Thymus (tissue), 11 donors: Measurements from ENCODE around the gene PLIN4. TPM values are rescaled to one million over a fixed set of nuclear protein-coding genes. Genes with fewer than 3 reads are reported as not detected.

Experiments used
- DNase-seq, 9 donors: peaks; one replicate each; pipeline ENCODE4 v3.0.0-alpha.2; 2013; ENCODE audit warnings: low spot score in 9 of 9, low read depth in 6 of 9, missing footprints in 1 of 9
- H3K27ac ChIP-seq, 2 donors: one replicate each; pipeline ENCODE4 v1.5.1; 2013; ENCODE audit warnings: control low read depth in 1 of 2, low read depth in 1 of 2, low read length in 1 of 2, mild to moderate bottlenecking in 1 of 2, moderate library complexity in 1 of 2
- H3K27me3 ChIP-seq, 2 donors: one replicate each; pipeline ENCODE4 v1.5.1; 2013; ENCODE audit warnings: low read length in 1 of 2; ENCODE audit not compliant: control insufficient read depth in 2 of 2, insufficient read depth in 1 of 2
- H3K36me3 ChIP-seq, 2 donors: one replicate each; pipeline ENCODE4 v1.5.1; 2013; ENCODE audit warnings: low read length in 1 of 2, mild to moderate bottlenecking in 1 of 2, moderate library complexity in 1 of 2; ENCODE audit not compliant: control insufficient read depth in 2 of 2, insufficient read depth in 2 of 2
- H3K4me1 ChIP-seq, 2 donors: one replicate each; pipeline ENCODE4 v1.5.1; 2013; ENCODE audit warnings: low read length in 2 of 2; ENCODE audit not compliant: control insufficient read depth in 2 of 2, insufficient read depth in 2 of 2
- H3K4me3 ChIP-seq, 2 donors: one replicate each; pipeline ENCODE4 v1.5.1; 2013; ENCODE audit warnings: low read length in 2 of 2, control low read depth in 1 of 2, mild to moderate bottlenecking in 1 of 2
- H3K9me3 ChIP-seq, 2 donors: one replicate each; pipeline ENCODE4 v1.5.1; 2013; ENCODE audit warnings: low read length in 1 of 2, mild to moderate bottlenecking in 1 of 2; ENCODE audit not compliant: control insufficient read depth in 2 of 2, insufficient read depth in 1 of 2
- WGBS: extraction: QIAGEN DNeasy Blood & Tissue Kit; methylation state at CpG from one replicate; pipeline ENCODE4 v1.1.7; 2013; 5-methylcytosine and 5-hydroxymethylcytosine counted together
- polyA plus RNA-seq: library from polyadenylated mRNA; stranded (reverse); fragments of 200-250 nt; gene quantifications from one replicate; pipeline ENCODE4 v1.2.3, GENCODE V29; 2013
- total RNA-seq: library from RNA; stranded (reverse); fragments of 120-200 nt; gene quantifications from one replicate; pipeline ENCODE4 v1.2.4, GENCODE V29; 2013
- donor health status: healthy.

PLIN4 gene
- total and polyA plus RNA-seq, 2 donors = 0.19 to 2.3 TPM

DNA sequence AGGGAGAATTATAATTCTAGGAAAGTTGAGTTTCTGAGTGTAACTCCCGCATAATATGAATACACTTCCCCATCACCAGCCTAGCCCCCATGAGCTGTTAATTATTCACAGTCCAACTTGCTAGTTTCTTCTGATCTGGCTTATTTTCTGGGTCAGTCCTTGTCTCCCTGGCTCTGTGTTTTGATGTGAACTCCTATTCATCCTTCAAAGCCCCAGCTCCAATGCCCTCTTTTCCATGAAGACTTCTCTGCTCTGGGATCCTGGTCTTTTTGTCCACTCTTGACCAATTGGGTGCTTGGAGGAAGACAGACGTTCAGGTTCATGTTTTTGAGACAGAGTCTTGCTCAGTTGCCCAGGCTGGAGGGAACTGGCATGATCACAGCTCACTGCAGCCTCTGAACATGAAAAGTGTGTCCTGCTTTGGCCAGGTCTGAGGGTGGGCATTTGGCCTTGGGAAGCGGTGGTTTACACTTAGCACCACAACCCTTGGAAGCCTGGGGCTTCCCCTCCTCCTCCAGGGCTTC lies 20.9 kb upstream of the PLIN4 start:
- Histone ChIP-seq H3K27me3 (peaks cover 4 to 21% of the 10 kb centered on the region in 2 donors), H3K27ac (no peak overlapping the region), H3K4me3 (no peak overlapping the region), H3K4me1 (peaks cover 0 to 10% of the 10 kb centered on the region in 2 donors), H3K36me3 (no peaks in the 10 kb centered on the region), H3K9me3 (no peaks in the 10 kb centered on the region)
- WGBS = 91% methylated on average over 3 of the region's 3 CpGs
- no peak for DNase-seq

DNA sequence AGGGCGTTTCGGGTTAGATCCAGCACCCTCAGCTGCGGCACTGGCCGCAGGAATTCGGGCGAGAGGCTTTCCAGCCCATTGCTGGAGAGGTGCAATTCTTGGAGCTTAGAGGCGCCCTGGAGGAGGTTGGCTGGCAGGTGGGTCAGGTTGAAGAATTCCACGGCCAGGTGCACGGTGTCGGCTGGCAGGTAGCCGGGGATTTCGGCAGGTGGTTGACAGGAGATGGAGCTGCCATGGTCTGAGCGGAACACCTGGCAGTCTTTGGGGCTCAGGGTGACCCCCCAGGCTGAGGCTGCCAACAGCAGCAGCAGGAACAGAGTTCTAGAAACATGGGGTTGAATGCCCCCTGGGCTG lies 20.3 kb upstream of the PLIN4 start:
- Histone ChIP-seq H3K9me3 (no peaks in the 10 kb centered on the region), H3K27me3 (peaks cover 4 to 27% of the 10 kb centered on the region in 2 donors), H3K36me3 (no peaks in the 10 kb centered on the region), H3K4me1 (peaks cover 0 to 10% of the 10 kb centered on the region in 2 donors), H3K27ac (no peak overlapping the region), H3K4me3 (no peak overlapping the region)
- no peak for DNase-seq
- WGBS = 98% methylated on average over 13 of the region's 13 CpGs

DNA sequence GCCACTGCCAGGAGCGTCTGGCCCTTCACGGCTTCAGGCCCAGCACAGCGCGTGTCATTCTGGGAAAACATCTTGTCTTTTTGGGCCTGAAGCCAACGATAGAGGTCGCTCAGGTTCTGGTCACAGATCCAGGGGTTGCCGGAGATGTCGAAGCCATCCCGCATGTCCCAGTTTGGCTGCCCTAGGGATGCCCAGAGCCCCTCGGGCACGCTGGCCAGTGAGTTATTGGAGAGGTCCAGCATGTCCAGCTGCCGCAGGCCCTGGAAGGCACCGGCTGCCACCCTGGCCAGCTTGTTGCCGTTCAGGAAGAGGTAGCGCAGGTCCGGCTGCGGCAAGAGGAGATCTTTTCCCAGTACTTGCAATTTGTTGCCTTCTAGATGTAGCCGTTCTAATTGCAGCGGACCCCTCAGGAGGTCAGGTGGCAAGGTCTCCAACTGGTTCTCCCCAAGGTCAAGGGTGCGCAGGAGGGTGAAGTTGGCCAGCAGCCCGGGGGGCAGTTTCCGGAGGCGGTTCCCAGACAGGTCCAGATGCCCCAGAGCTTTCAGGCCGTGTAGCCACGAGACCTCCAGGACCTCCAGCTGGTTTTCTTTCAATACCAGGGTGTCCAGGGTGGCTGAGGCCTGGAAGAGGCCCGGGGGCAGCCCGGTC lies 19.8 kb upstream of the PLIN4 start:
- H3K4me3 ChIP-seq = no peak overlapping the region
- H3K9me3 ChIP-seq = no peaks in the 10 kb centered on the region
- no peak overlapping the region for H3K27ac ChIP-seq
- peaks cover 0 to 10% of the 10 kb centered on the region in 2 donors for H3K4me1 ChIP-seq
- no peak for DNase-seq
- WGBS = 96% methylated on average over 27 of the region's 27 CpGs
- peaks cover 4 to 28% of the 10 kb centered on the region in 2 donors for H3K27me3 ChIP-seq
- no peaks in the 10 kb centered on the region for H3K36me3 ChIP-seq

DNA sequence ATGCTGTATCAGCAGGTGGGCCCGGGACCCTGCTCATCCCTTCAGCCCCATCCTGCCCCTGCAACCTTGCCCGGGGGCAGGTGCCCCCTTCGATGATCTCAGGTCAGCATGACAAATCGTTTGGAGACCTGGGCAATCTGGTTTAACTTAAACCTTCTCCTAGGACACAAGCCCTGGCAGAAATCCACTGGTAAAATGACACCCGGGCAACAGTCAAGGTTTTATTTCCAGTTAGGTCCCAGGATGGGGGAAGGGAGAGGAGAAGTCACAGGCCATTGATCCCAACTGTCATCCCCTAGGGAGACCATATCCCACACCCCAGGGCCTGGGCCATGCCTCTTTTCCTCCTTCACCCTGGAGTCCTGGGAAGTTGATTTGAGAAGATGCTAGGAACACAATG lies 18.5 kb upstream of the PLIN4 start:
- H3K36me3 ChIP-seq = no peaks in the 10 kb centered on the region
- peaks cover 4 to 28% of the 10 kb centered on the region in 2 donors for H3K27me3 ChIP-seq
- no peak for DNase-seq
- H3K4me1 ChIP-seq = peaks cover 0 to 10% of the 10 kb centered on the region in 2 donors
- 91% methylated on average over 5 of the region's 5 CpGs for WGBS
- no peak overlapping the region for H3K4me3 ChIP-seq
- H3K9me3 ChIP-seq = no peaks in the 10 kb centered on the region
- H3K27ac ChIP-seq = no peak overlapping the region

DNA sequence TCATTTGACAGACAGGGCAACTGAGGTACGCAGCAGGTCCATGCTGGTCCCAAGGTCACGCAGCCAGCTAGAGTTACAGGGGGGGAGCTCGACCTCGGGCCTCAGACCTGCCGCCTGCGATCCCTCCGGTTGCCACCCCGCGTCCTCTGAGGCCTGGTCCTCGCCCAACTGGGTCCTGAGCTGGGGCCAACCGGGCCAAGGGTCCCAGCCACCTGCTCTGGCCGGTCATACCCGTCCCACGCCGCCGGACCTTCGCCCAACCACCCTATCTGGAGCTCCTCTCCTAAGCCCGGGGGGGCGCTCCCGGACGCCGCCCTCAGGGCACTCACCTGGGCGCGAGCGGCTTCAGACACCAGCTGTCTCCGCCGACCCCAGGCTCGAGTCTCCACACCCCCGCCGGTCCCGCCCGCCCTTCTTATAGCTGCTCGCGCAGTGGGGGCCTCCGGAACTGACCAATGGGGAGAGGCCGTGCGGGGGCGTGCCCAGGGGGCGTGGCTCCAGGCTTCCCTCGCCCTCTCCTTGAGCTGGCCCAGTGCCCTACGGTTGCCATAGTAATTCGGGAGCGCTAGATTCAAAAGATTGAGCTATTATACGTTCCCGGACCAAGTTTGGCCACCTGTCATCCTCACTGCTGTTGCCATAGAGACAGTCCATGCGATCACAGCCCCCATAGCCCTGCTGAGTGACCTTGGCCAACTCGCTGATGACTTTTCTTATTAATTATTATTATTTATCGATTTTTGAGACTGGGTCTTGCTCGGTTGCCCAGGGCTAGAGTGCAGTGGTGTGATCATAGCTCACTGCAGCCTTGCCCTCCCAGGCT lies 16.8 kb upstream of the PLIN4 start, which contains the start of gene PLIN5:
Gene PLIN5 (minus strand): TSS at position 389 of the 823 bp plus-strand sequence. CDS start 1,150 bp downstream, outside the sequence.
- H3K4me1 ChIP-seq = peaks cover 0 to 8% of the 10 kb centered on the region in 2 donors
- H3K27ac ChIP-seq = no peak within 1 kb of the TSS

DNA sequence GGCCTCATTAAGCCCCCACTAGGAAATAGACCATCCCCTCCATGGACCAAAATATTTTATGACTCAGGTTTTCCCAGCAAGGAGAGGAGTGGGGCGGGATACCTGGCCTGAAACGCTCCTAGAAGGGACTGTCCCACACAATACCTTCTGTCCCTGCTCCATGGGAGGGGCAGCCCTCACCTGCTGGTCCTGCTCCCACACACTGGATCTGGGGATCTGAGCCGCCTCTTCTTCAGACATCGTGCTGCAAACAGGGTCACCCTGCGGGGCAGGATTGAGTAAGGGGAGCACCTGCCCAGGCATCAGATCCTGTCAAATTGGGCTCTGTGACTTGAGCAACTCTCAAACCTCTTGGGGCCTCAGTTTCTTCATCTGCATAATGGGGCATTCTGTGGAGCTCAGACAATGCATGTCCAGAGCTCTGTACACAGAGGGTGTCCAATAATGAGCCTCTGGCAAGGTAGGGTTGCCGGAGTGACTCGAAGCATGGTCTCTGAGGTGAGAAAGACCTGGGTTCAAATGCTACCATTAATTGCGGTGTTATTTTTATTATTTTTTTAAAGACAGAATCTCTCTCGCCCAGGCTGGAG lies 15.6 kb upstream of the PLIN4 start:
- no peak overlapping the region for H3K4me3 ChIP-seq
- no peaks in the 10 kb centered on the region for H3K9me3 ChIP-seq
- 89% methylated on average over 9 of the region's 9 CpGs for WGBS
- H3K36me3 ChIP-seq = no peaks in the 10 kb centered on the region
- DNase-seq = no peak
- H3K27me3 ChIP-seq = peaks cover 4 to 35% of the 10 kb centered on the region in 2 donors
- H3K27ac ChIP-seq = no peak overlapping the region
- peaks cover 0 to 6% of the 10 kb centered on the region in 2 donors for H3K4me1 ChIP-seq

More for the DNA sequence above, 16.8 kb upstream of the PLIN4 start, which contains the start of gene PLIN5:
- H3K9me3 ChIP-seq = no peaks in the 10 kb centered on the region
- H3K4me3 ChIP-seq = no peak within 1 kb of the TSS
- DNase-seq = peak in 2 of 9 donors; percentile 19 to 27
- H3K36me3 ChIP-seq = no peaks in the 10 kb centered on the region
- WGBS = 24% methylated on average over 49 of the region's 49 CpGs
- peaks cover 4 to 35% of the 10 kb centered on the region in 2 donors for H3K27me3 ChIP-seq

DNA sequence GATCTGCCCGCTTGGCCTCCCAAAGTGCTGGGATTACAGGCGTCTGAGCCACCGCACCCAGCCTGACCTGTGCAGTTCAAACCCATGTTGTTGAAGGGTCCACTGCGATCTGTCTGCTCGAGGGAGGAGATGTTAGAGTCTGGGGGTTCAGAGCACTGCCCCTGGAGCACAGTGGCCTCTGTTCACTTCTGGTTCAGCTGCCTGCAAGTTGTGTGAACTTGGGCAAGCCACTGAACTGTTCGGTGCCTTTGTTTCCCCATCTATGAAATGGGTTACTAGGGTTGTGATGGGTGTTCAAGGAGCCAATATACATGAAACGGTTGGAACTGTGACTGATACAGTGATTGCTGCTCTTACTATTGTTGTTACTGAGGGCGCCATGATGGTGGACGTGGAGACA lies 15.0 kb upstream of the PLIN4 start:
- 92% methylated on average over 9 of the region's 9 CpGs for WGBS
- peaks cover 4 to 35% of the 10 kb centered on the region in 2 donors for H3K27me3 ChIP-seq
- H3K36me3 ChIP-seq = no peaks in the 10 kb centered on the region
- H3K9me3 ChIP-seq = no peaks in the 10 kb centered on the region
- peaks cover 0 to 6% of the 10 kb centered on the region in 2 donors for H3K4me1 ChIP-seq
- H3K4me3 ChIP-seq = no peak overlapping the region
- no peak for DNase-seq
- no peak overlapping the region for H3K27ac ChIP-seq

DNA sequence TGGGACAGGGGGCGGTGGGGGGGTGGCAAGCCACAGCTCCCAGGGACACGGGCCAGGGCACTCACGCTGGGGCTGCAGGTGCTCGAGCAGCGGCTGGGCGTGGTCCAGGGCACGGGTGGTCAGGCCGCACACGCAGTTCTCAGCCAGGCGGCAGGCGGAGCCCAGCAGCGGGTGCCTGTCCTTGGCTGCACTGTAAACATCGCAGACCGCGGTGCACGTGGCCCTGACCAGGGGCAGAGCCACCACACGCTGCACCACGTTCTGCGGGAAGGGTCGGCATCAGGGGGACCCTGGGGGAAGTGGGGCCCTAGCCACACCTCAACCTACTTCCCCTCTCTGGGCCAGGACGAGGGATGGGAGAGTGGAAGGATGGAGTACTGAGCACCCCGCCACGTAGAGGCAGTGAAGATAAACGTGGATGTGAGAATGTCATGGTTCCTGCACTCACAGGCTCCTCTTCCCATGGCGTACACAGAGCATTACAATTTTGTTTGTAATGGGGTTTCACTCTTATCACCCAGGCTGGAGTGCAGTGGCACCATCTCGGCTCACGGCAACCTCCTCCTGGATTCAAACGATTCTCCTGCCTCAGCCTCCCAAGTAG lies 13.4 kb upstream of the PLIN4 start:
- Histone ChIP-seq H3K9me3 (no peaks in the 10 kb centered on the region), H3K27ac (no peak overlapping the region), H3K4me1 (peaks cover 0 to 6% of the 10 kb centered on the region in 2 donors), H3K36me3 (no peaks in the 10 kb centered on the region), H3K27me3 (peaks cover 4 to 35% of the 10 kb centered on the region in 2 donors), H3K4me3 (no peak overlapping the region)
- DNase-seq = no peak
- WGBS = 49% methylated on average over 28 of the region's 28 CpGs
